Fibroblast of gingiva (primary cell): Measurements from ENCODE around the gene BCL11A.

Experiments
- DNase-seq: peaks from one replicate; pipeline ENCODE4 v3.0.0-alpha.2; 2011; ENCODE audit warnings: low read depth

The BCL11A gene

DNA sequence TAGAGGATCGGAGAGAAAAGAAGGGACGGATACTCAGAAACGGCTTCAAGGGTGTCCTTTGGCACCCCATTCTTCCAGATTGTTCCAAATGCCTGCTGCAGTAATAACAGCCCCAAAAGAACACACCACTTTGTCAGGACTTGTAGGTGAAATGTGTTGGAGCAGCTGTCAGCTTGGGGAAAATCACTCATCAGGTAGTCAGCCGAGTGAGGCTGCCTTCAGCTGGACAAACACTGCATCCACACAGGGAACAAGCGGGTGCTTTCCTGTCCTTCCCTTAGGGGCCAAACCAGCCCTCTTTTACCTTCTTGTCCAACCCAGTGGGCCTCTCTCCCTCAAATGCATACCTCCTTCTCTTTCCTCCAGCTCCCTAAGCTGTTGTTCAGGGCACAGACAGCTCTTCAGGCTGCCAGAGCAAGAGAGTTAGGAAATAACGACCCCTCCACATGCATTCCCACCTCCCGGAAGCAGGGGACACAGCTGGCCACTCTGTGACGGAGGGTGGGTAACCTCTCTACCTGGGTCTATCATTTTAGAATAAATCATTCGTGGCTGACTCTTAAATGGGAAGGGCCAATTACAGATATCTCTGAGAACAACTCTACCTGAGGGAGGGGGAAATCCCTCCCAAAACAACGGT, 48.1 kb downstream of the BCL11A start:
- DNase-seq = no peak

GRCh38 chr2:60504049-60504448, 49.4 kb downstream of the BCL11A start:
- DNase-seq = no peak

DNA sequence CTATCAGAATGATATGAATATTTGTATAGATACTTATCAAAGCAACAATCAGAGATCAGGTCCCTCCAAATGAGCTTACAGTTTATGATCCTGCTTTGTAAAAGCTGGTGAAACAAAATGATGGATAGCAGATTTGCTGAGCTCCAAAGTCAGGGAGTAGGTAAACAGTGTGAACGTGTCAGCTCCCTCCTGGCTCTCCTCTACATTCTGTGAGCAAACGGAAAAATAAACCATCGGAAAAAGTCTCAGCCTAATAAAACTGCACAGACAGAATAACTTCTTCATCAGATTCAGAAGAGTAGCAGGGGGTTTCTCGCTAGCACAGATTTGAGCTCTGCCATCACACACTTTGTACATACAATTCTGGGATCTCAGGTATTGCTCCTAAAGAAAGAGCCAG, 51.3 kb downstream of the BCL11A start:
- DNase-seq = no peak

DNA sequence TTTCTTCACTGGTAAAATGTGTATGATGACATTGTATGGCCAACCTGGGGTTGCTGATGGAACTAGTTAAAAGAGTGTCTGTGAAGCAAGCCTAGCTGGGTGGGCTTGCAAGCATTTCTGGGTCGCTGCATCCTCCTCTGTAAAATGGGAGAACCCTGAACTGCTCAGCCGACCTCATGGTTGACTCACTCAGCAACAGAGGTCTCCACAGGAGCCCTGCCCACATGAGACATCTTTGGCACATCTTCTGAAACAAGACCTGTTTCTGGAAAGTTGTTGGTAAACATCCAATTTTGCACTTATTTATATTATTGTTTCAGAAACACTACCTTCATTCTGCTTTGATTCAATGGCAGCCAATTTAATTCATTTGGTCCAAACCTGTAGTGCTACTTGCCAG, 52.6 kb downstream of the BCL11A start:
- no peak for DNase-seq

GRCh38 chr2:60499651-60500265, 53.7 kb downstream of the BCL11A start:
- DNase-seq = no peak

GRCh38 chr2:60498816-60499429, 54.5 kb downstream of the BCL11A start:
- no peak for DNase-seq

DNA sequence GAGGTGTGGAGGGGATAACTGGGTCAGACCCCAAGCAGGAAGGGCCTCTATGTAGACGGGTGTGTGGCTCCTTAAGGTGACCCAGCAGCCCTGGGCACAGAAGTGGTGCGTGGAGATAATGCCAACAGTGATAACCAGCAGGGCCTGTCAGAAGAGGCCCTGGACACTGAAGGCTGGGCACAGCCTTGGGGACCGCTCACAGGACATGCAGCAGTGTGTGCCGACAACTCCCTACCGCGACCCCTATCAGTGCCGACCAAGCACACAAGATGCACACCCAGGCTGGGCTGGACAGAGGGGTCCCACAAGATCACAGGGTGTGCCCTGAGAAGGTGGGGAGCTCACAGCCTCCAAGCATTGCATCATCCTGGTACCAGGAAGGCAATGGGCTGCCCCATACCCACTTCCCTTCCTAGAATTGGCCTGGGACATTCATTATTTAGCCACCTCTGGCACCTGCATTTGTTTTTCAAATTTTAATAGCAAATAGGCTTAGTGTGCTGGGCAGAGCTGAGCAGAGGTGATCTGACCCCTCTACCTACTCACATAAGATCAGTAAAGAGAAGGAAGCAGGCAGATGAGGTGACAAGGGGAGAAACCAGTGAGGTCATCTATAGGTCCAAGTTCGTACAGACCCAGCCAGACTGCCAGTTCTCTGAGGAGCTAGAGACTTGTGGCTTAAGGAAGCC, 55.2 kb downstream of the BCL11A start:
- DNase-seq = no peak

DNA sequence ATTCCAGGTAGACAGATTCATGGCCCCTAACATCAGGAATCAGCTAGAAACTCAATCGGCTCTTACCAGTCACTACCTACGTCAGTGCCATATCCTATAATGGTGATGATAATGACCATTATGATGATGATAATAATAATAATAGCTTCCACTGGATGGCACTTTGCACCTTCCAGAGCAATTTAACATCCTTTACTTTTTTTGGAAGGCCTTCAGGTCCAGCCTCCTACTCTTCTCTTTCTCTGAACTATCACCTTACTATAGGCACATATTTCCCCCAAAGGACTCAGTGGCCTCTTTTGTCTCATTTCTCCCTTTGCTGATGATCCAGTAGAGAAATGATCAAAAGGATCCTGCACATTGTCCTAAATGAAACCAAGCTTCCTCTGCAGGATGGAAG, 56.0 kb downstream of the BCL11A start:
- DNase-seq = no peak

DNA sequence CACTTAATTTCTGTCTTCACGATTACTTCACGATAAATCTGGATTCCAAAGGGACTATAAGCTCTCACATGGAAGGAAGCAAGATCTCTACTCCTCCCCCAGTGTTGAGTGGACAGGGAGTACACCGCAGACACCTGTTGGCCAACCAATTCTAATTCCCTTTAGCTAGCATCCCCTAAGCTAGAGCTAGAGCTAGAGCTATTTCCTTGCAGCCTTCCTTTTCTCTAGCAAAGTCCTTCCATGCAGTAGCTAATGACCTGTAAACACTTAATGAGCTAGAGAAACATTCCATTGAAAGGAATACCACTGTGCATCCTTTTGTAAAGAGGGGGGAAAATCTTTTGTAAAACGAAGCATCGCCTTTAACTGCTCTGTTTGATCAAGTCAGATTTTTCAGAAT, 56.5 kb downstream of the BCL11A start:
- DNase-seq = no peak

DNA sequence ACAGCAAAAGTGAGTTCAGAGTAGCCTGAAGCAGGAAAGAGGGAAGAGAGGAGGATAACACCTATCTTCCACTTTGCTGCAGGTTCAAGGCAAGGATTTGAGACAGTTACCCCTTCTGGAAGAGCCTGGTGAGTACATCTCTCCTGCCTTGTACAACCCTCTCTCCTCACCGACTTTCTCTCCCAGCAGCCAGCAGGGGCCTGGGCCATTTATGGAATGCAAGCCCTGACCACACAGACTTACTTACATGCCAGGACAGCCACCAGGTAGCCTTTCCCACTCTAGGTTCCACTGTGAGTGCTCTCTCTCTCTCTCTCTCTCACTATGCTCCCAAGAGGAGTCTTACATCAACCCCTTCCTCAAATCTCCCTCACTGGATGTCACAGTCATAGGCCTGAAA, 57.0 kb downstream of the BCL11A start:
- no peak for DNase-seq

DNA sequence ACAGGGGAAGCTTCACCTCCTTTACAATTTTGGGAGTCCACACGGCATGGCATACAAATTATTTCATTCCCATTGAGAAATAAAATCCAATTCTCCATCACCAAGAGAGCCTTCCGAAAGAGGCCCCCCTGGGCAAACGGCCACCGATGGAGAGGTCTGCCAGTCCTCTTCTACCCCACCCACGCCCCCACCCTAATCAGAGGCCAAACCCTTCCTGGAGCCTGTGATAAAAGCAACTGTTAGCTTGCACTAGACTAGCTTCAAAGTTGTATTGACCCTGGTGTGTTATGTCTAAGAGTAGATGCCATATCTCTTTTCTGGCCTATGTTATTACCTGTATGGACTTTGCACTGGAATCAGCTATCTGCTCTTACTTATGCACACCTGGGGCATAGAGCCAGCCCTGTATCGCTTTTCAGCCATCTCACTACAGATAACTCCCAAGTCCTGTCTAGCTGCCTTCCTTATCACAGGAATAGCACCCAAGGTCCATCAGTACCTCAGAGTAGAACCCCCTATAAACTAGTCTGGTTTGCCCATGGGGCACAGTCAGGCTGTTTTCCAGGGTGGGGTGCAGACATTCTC, 58.3 kb downstream of the BCL11A start:
- no peak for DNase-seq

- no peak for DNase-seq
Measured at GRCh38 chr2:60493804-60494387, 59.6 kb downstream of the BCL11A start.

DNA sequence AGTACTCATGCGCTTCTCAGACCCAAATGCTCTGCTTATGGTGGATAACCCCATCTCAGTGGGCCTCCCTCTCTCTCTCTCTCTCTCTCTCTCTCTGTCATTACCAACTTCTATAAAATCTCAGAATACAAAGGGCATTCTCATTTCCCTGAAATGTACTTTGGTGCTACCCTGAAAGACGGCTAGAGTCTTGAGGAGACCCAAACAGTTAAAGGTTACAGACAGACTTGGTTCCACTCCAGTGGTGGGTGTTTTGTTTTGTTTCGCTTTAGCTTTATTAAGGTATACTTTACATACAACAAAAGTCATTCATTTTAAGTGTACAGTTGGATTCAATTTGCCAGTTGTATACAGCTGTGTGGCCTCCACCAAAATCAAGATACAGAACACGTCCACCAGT, 60.9 kb downstream of the BCL11A start:
- DNase-seq = no peak

GRCh38 chr2:60490848-60491247, 62.6 kb downstream of the BCL11A start:
- DNase-seq = no peak

- no peak for DNase-seq
Measured at GRCh38 chr2:60490441-60490840, 63.0 kb downstream of the BCL11A start.

DNA sequence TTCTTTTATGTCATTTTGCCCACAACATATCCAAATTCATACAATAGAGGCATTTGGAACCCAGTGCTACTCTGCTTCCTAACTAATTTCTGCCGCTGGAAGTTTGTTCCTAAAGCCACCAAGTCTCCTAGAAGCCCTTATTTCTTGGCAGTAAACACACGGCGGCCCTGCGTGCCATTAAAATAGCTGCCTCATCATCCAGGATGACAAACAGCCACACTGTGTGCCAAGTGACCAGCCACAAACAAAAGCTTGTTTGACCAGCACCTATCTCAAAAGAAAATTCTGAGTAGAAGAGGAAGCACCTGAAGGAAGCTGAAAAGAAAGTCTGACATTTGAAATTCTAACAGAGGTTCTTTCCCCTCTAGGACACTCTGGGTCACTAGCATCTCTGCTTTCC, 64.2 kb downstream of the BCL11A start:
- no peak for DNase-seq

GRCh38 chr2:60488291-60488690, 65.2 kb downstream of the BCL11A start:
- no peak for DNase-seq

GRCh38 chr2:60487174-60487573, 66.3 kb downstream of the BCL11A start:
- no peak for DNase-seq

GRCh38 chr2:60486551-60486950, 66.9 kb downstream of the BCL11A start:
- no peak for DNase-seq

DNA sequence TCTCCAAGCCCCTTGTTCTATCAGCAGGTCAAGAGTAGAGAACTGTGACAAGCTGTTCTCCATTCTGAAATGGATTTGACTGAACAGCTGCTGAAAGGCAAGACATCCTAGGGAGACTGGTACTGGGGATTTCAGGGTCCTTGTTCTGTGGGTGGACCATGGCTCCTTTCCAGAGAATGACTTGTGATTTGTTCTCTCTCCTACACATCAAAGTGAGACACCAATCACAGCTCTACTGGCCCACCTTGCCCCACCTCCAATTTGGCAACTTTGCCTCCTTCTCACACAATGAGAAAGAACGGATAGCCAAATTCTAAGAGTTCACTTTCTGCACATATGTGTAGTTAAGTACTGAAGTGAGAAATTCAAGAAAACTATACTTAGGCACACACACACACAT, 67.4 kb downstream of the BCL11A start:
- DNase-seq = no peak

GRCh38 chr2:60485550-60485949, 67.9 kb downstream of the BCL11A start:
- no peak for DNase-seq

- no peak for DNase-seq
Measured at GRCh38 chr2:60485055-60485454, 68.4 kb downstream of the BCL11A start.
